Measurements from ENCODE around the gene DHX16. TPM values are rescaled to one million over a fixed set of nuclear protein-coding genes. Genes with fewer than 3 reads are reported as not detected.

The DHX16 gene
- total and polyA plus RNA-seq, 2 of the 8 experiments (the other 6 are each of a cell fraction or from before 2014, with no cell fraction given): 27.4 to 44.4 TPM

- TF ChIP-seq, protein P1, sequence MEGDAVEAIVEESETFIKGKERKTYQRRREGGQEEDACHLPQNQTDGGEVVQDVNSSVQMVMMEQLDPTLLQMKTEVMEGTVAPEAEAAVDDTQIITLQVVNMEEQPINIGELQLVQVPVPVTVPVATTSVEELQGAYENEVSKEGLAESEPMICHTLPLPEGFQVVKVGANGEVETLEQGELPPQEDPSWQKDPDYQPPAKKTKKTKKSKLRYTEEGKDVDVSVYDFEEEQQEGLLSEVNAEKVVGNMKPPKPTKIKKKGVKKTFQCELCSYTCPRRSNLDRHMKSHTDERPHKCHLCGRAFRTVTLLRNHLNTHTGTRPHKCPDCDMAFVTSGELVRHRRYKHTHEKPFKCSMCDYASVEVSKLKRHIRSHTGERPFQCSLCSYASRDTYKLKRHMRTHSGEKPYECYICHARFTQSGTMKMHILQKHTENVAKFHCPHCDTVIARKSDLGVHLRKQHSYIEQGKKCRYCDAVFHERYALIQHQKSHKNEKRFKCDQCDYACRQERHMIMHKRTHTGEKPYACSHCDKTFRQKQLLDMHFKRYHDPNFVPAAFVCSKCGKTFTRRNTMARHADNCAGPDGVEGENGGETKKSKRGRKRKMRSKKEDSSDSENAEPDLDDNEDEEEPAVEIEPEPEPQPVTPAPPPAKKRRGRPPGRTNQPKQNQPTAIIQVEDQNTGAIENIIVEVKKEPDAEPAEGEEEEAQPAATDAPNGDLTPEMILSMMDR (IDR thresholded peaks at IDR 0.05; ENCODE audit: control extremely low read depth in 1 of 3, insufficient read depth in 1 of 3, low read depth in 1 of 3, low read length in 3 of 3): peak in 2 of 3 experiments; percentile 21 to 25; a peak in 1 of 4 replicates
- TF ChIP-seq ASH2L (IDR thresholded peaks at IDR 0.05; ENCODE audit: low read length) (no peak), GABPA (IDR thresholded peaks at IDR 0.05; ENCODE audit: borderline replicate concordance, insufficient read depth, low read length) (no peak; the same call in 1 of the 2 replicates), JUN (IDR thresholded peaks at IDR 0.05; ENCODE audit: low read depth, low read length) (no peak), RFX5 (IDR thresholded peaks at IDR 0.05; ENCODE audit: borderline replicate concordance, low read depth, low read length) (no peak), SRF (IDR thresholded peaks at IDR 0.05; ENCODE audit: low read depth, low read length) (no peak), TCF12 (IDR thresholded peaks at IDR 0.05; ENCODE audit: low read depth, low read length) (no peak), RNF2 (IDR thresholded peaks at IDR 0.05; ENCODE audit: borderline replicate concordance, low read depth, low read length, missing control alignments, poor library complexity, severe bottlenecking) (no peak), CTBP2 (IDR thresholded peaks at IDR 0.05; ENCODE audit: borderline replicate concordance, insufficient read depth, insufficient read length, low read length) (no peak), ZNF274 (IDR thresholded peaks at IDR 0.05; ENCODE audit: borderline replicate concordance, extremely low read depth, low read length) (no peak), CHD1 (IDR thresholded peaks at IDR 0.05; ENCODE audit: low read depth, low read length) (peak; percentile 85), SUZ12 (IDR thresholded peaks at IDR 0.05; ENCODE audit: low read length) (no peak), JUND (IDR thresholded peaks at IDR 0.05; ENCODE audit: low read length) (no peak), MAX (IDR thresholded peaks at IDR 0.05) (peak; percentile 77), CBX5 (IDR thresholded peaks at IDR 0.05; ENCODE audit: low read depth, low read length) (no peak), TAF1 (IDR thresholded peaks at IDR 0.05; ENCODE audit: low read depth, low read length) (peak; percentile 78), EGR1 (IDR thresholded peaks at IDR 0.05; ENCODE audit: borderline replicate concordance, low read depth, low read length) (peak; percentile 53; the same call in 1 of the 2 replicates)
- TF ChIP-seq, protein P2, sequence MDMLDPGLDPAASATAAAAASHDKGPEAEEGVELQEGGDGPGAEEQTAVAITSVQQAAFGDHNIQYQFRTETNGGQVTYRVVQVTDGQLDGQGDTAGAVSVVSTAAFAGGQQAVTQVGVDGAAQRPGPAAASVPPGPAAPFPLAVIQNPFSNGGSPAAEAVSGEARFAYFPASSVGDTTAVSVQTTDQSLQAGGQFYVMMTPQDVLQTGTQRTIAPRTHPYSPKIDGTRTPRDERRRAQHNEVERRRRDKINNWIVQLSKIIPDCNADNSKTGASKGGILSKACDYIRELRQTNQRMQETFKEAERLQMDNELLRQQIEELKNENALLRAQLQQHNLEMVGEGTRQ (IDR thresholded peaks at IDR 0.05; ENCODE audit: low read length): peak; percentile 94
- TF ChIP-seq, protein P3, sequence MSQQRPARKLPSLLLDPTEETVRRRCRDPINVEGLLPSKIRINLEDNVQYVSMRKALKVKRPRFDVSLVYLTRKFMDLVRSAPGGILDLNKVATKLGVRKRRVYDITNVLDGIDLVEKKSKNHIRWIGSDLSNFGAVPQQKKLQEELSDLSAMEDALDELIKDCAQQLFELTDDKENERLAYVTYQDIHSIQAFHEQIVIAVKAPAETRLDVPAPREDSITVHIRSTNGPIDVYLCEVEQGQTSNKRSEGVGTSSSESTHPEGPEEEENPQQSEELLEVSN (IDR thresholded peaks at IDR 0.05): no peak
These were observed 48.6 kb upstream of the DHX16 start (continued) for GRCh38 chr6:30721198-30722024.

Measured in H1 (cell line).